ENCODE results near the gene KRT24.

DNA sequence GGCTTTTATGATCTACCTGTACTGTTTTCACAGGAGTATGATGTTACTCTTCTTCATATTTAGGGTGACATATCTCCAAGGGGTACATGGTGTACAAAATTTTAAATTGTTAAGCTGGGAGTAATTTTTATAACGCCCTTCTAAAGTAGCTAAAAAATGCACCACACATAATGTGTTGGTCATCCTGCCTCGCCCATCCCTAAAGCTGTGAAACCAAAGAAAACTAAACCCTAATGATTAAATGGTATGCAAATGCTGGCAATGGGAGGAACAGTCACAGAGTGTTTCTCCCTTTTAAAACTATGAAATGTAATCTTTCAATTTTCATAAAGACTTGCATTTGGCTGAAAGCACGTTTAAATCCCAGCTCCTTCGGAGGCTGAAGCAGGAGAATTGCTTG lies 2.0 kb upstream of the KRT24 start:
- TF ChIP-seq, protein P1, sequence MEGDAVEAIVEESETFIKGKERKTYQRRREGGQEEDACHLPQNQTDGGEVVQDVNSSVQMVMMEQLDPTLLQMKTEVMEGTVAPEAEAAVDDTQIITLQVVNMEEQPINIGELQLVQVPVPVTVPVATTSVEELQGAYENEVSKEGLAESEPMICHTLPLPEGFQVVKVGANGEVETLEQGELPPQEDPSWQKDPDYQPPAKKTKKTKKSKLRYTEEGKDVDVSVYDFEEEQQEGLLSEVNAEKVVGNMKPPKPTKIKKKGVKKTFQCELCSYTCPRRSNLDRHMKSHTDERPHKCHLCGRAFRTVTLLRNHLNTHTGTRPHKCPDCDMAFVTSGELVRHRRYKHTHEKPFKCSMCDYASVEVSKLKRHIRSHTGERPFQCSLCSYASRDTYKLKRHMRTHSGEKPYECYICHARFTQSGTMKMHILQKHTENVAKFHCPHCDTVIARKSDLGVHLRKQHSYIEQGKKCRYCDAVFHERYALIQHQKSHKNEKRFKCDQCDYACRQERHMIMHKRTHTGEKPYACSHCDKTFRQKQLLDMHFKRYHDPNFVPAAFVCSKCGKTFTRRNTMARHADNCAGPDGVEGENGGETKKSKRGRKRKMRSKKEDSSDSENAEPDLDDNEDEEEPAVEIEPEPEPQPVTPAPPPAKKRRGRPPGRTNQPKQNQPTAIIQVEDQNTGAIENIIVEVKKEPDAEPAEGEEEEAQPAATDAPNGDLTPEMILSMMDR (IDR thresholded peaks at IDR 0.05; ENCODE audit: low read depth, low read length): no peak
- no peak for TF ChIP-seq EZH2phosphoT487 (IDR thresholded peaks at IDR 0.05; ENCODE audit: low read depth)
